Measurements from ENCODE around the gene IRS2.

IRS2 gene

DNA sequence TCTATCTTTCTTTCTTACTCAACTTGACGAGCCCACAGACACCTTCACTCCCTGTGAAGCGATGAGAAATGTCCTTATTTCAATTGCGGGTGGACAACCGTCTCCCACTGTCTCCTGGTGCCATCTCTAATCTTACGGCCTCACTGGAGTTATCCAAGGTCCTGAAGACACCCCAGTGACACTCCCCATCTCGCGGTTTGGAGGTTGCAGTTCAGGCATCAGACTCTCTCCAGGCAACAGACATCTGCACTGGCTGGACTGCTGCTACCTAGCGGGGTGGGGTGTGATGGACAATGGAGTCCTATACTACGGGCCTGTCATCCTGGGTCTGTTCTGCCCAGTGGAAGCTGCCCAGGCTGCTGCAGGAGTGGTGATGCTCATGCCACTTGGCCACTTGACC, 18.3 kb upstream of the IRS2 start:
- no peak for DNase-seq

DNA sequence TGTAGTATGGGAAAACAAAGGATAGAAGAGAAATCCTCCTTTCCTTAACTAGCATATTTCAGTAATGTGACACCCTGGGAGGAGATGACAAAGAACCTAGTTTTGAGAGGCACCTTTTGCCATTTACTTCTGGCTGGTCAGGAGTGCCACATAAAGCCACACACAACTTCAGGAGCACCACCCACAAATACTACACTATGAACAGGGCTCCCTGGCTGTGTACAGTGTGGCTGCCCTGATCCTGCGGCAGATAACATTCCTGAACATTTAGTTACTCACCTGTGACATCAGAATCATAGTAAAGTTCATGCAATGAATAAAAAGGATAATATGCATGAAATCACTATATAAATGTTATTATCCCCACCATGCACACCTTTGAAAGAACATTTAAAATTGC, 17.4 kb upstream of the IRS2 start:
- no peak for DNase-seq

DNA sequence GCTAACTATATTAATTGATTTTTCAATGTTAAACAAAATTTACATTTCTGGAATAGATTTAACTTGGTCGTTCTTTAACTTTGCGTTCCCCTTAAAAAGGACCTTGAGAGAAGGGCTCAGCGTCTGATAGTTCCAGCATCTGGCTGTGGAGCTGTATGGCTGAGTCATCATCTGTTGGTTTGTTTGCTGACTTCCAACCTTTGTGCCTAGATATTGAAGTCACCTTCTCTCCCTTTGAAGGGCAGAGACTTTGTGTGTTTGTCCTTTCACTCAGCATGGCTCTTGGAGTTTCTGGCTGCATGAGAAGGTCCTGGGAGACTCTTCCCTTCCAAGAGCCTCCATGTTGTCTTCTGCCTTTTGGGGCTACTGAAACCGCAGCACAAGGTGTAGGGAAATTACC, 16.6 kb upstream of the IRS2 start:
- DNase-seq: no peak

DNA sequence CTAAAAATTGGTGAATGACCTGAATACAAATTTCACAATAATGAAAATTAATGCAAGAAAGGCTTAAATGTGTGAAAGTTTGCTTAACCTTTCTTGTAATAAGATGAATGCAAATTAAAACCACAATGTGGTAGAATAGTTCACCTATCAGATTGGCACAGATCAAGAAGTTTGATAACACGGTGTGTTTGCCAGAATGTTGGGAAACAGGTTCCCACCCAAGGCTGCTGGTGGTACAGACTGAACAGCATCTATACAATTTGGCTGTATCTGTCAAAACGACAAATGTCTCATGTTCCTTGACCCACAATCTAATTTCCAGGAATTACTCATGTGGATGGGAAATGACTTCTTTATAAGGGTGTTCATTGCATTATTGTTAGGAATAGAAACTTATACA, 8.6 kb upstream of the IRS2 start:
- DNase-seq: no peak

DNA sequence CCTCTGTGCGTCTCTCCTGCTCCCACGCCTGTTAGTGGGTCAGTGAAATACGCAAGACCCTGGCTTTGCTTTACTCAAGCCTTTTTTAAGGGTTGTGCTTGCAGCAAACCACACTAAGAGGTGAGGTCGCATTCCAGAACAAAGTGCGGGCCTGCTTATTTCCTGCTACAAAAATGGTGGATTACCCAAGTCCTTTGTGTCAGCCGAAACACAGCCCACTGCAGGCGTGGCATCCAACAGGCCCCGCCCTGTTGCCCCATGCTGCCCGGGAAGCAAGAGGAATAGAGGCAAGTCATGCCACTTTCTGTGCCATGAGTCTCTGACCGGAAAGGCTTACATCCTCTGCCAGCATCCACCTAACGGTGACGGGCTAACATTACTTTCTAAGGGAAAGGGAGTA, 7.7 kb upstream of the IRS2 start:
- DNase-seq: no peak

DNA sequence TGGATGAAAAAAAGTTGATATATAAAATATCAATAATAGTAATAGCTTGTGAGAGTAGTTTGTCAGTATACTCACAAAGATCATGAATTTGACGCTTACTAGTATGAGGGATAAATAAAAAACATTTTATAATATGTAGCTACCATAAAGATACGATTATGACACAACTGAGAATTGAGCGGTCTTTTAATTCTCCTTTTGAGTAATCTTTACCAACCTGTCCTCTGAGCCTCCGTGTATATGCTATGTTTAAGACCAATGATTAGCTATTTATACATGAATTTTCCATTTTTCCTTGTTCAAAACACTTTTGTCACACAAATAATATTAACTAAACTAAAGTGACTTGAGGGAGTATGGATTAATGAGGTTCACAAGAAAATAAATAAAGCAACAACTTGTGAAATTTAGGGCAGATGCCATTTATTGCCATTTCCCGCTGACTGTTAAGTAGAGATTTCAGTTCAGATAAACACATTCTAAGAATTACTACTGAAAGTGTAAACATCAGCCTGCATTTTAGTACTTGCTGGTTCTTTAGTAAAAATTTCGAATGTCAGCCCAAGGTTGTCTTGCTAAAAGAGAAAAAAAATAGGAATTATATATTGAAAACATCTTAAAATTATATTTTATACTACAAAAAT, 6.2 kb upstream of the IRS2 start:
- DNase-seq: no peak

DNA sequence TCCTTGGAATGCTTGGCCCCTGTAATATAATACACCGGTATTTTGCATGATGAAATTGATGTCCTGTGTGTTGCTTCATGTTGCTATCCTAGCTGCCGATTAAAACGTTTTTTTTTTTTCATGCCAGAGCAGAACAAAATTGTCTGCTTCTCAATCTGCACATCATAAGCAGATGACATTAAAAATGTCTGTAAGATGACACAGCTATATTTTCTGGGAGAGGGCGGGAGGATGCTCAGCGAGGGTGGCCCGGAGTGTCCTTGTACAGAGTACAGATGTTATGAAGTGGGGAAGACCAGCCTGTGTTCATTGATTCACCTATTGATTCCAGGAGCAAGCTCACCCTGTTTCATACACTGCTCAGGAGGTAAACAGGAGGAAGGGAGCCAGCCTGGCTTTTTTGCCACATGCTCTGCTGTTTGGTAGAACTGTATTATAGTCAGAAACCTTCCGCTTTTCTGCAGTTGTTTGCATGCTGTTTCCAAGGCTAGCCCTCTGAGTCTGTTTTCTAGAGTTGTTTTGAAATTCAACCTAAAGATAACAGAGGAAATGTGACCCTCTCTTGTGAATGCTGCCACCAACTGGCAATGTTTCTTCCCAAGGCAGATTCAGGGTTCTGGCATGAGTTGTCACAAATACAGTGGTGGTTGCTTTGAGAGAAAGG, 4.7 kb upstream of the IRS2 start:
- peak; percentile 75 to 80 for DNase-seq

DNA sequence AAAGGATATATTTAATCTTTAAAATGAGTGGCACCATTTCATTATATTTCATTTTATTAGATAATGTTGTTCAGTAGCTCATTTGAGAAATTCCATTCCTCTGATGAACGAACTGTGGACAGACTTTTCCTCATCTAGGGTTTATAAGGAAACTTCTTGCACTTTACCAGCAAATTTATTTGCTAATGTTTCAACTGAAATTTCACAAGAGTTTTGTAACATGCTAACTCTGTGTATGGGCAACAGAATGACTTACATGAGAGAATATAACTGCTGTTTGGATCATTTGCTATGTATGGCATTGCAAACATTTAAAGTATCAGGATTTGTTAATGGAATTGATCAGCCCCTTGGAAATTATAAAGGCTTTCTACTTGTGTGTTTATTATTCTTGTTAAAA, 3.7 kb upstream of the IRS2 start:
- DNase-seq: peak; percentile 68 to 70

DNA sequence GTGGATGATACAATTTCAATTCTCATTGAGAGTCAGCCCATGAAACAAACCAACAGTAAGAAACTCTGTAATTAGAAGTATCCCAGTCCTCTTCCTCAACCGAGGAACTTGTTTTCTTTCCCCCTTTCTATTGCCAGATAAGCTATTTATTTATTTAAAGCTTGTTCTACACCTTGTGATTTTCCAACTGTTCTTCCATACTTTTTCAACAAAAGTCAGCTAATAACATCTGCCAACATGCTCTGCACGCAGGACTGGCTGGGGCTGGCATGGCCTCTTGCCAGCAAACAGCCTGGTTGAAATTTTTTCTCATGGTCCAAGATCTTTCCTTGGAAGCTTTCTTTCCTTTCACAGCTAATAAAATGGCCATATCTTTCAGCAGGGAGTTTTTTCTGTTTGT, 2.9 kb upstream of the IRS2 start:
- DNase-seq: no peak

DNA sequence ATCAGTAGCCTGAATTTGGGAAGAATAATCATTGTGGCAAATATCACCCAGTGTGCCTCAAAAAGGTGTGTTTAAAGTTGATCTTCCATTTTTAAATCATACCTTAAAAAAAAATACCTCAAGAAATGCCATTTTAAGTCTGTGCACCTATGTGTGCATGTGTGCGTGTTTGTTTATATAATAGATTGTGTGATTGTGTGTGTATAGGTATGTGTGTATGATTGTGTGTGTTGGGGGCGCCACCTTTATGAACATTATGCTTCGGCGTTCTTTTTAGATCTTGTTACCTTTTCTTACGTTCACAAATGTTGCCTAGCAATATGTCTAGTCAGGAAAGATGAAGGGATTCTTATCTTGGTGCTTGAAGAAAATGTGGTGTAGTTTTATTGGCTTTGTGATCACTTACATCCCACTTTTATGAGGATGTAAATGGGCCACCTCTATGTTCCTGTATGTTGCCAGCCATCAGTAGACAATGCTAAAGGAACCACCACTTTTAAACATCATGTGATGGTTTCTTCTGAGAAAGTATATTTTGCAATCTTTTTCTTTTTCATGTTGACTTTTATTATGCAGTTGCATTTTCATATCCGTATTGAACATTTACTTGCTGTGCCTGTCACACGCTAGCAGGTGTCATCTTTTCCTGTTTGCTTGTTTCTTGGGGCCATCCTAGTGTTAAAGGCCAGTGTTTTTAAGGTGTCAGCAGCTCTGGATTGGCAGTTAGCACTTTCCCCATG, 2.2 kb upstream of the IRS2 start:
- DNase-seq: peak in 1 of 2 donors; percentile 28

DNA sequence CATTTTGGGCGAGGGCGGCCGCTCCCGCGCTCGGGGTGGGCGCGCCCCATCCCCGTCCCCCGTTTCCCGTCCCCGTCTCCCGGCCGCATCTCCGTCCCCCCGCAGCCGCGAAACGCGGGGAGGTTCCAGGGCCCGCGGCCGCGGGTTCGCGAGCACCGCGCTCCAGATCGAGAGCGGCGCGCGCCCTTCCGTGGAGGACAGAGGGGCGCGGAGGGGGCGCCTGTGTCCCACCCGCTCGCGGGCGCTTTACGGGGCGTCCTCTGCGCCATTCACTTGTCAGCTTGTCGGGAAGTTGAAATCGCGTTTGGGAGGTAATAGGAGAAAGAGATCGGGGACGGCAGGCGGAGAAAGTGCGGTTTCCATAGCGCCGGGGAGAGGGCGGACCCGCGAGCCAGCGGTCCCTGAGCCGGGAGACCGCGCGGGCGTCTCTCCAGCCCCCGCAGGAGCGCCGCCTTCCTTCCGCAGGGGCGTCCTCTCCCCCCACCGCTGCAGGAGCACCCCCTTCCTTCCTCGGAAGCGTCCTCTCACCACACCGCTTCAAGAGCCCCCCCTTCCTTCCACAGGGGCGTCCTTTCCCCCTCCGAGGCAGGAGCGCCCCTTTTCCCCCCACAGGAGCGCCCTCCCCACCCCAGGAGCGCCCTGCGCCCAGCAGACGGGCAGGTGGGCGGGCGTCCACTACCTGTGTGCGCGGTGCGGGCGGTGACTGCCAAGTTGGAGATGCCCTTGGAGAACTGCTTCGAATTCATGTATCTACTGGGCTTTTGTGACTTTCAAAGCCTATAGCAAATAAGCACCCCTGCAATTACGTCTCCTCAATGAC, 962 bp upstream of the IRS2 start:
- peak in 1 of 2 donors; percentile 23 for DNase-seq

DNA sequence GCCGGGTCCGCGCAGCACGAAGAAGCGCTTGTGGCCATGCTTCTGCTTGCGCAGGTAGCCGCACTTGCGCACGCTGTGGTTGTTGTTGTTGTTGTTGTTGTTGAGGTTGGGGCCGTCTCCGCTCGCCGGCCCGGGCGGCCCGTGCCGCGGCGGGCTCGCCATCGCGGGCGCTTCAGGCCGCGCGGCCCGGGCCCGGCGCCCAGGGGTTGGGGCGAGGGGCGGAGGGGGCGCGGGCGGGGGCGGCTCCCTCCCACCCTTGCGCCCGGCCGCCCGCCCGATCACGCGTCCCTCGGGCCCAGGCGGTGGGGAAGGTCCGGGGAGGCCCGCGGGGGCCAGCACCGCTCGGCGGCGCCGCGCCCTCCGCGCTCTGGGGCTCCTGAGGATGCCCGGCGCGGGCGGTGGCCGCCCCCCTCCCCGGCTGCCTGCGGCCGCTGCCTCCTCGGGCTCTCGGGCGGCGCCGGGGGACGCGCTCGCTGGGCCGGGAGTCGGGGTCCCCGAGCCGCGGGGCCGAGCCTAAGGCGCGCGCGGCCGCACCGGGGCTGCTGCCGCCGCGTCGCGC, 412 bp downstream of the IRS2 start:
- DNase-seq: no peak

DNA sequence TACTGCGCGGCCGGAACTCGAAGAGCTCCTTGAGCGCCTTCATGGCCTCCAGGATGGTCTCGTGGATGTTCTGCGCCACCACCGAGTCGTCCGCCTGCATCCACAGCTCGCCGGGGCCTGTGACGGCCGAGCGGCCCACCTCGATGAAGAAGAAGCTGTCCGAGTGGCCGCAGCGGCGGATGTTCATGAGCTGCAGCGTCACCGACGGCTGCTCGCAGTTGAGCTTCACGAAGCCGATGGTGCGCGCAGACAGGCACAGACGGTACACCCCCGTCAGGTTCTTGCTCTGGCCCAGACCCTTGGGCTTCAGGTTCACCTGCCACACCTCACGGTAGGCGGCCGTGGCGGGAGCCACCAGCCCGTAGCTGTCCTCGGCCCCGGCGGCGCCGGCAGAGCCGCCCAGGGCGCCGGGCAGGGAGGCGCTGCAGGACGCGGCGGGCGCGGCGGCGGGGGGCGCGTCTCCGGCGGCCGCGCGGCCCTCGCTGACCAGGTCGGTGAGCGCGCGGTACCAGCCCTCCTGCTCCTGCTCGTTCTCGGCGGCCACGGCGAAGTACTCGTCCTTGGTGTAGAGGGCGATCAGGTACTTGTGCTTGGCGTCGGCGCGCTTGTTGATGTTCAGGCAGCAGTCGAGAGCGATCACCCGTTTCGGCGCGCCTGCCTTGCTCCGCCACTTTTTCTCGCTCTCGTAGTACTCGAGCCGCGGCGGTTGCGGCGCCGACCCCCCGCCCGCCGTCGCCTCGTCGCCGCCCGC, 1.1 kb downstream of the IRS2 start:
- peak in 1 of 2 donors; percentile 27 for DNase-seq

DNA sequence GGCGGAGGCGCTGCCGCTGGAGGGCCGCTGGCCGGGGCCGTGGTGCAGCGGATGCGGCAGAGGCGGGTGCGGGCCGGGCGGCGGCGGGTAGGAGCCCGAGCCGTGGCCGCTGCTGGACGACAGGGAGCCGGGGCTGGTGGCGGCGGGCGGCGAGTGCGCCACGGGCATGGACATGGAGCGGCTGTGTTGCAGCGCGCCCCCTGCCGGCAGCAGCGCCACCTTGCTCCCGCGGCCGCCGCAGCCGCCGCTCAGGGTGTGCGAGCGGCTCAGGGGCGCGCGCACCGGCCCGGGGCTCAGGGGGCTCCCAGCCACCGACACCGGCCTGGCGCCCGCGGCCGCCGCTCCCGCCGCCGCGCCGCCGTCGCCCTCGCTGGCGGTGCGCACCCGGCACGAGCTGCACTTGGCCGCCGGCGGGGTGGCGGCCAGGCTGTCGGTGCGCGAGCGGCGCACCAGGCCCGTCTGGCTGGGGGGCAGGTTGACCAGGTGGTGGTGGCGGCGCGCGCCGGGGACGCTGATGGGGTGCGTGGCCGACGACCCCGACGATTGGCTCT, 1.7 kb downstream of the IRS2 start:
- peak; percentile 54 to 82 for DNase-seq

DNA sequence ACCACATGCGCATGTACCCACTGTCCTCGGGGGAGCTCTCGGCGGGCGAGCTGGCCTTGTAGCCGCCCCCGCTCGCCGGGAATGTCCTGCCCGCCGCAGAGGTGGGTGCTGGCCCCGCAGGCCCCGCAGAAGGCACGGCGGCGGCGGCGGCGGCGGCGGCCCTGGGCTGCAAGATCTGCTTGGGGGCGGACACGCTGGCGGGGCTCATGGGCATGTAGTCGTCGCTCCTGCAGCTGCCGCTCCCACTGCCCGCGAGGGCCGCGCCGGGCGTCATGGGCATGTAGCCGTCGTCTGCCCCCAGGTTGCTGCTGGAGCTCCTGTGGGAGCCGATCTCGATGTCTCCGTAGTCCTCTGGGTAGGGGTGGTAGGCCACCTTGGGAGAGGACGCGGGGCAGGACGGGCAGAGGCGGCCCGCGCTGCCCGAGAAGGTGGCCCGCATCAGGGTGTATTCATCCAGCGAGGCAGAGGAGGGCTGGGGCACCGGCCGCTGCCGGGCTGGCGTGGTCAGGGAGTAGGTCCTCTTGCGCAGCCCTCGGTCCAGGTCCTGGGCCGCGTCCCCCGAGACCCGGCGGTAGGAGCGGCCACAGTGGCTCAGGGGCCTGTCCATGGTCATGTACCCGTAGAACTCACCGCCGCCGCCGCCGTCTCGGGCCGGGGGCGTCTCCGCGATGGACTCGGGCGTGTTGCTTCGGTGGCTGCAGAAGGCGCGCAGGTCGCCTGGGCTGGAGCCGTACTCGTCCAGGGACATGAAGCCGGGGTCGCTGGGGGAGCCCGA, 2.4 kb downstream of the IRS2 start:
- DNase-seq: no peak

DNA sequence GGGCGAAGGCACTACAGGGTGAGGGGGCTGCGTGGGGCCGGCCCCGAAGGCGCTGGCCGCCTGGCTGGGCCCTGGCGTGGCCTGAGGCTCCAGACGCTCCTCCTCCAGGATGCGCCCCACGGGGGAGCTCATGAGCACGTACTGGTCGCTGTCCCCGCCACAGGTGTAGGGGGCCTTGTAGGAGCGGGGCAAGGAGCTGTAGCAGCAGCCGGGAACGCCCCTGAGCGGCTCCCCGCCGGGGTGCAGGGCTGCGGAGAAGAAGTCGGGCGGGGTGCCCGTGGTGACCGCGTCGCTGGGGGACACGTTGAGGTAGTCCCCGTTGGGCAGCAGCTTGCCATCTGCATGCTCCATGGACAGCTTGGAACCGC, 3.0 kb downstream of the IRS2 start:
- DNase-seq: no peak

DNA sequence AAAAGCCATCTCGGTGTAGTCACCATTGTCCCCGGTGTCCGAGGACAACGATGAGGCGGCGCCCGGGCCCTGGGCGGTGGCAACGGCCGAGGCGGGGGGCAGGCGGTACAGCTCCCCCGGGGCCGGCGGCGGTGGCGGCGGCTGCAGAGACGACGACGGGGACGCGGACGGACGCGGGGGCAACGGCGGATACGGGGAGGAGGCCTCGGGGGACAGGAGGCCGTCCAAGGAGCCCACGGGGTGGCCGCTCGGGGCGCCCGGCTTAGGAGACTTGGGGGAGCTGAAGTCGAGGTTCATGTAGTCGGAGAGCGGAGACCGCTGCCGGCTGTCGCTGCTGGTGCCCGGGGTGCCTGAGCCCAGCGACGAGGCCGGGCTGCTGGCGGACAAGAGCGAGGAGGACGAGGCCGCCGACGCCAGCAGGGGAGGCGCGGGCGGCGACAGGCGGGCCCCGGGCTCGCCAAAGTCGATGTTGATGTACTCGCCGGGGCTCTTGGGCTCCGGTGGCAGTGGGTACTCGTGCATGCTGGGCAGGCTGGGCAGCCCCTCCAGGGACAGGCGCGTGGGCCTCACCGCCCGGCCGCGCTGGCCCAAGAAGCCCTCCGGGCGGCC, 3.5 kb downstream of the IRS2 start:
- no peak for DNase-seq

DNA sequence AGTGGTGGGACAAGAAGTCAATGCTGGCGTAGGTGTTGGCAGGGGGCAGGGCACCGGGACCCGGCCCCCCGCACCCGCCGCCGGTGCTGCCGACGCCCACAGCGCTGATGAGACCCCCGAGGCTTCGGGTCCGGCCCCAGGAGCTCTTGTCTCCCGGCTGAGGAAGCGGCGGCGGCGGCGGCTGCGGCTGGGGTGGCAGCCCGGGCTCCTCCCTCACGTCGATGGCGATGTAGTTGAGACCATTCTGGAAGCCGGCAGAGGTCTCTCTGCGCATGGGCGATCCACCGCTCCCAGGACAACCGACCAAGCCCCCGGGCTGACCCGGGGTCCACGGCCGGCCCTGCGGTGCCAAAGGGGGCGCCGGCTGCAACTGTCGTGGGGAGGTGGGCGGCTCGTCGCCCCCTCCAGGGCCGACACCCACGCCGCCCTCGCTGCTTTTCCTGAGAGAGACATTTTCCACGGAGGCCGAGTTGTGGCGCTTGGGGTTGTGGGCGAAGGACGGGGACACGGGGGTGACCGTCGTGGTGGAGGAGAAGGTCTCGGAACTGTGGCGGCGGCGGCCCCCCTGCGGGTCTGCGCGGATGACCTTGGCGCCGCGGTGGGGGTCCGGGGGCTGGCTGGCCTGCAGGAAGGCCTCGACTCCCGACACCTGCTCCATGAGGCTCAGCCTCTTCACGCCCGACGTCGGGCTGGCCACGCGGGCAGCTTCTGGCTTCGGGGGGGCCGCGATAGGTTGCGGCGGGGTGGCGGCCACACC, 4.1 kb downstream of the IRS2 start:
- no peak for DNase-seq

DNA sequence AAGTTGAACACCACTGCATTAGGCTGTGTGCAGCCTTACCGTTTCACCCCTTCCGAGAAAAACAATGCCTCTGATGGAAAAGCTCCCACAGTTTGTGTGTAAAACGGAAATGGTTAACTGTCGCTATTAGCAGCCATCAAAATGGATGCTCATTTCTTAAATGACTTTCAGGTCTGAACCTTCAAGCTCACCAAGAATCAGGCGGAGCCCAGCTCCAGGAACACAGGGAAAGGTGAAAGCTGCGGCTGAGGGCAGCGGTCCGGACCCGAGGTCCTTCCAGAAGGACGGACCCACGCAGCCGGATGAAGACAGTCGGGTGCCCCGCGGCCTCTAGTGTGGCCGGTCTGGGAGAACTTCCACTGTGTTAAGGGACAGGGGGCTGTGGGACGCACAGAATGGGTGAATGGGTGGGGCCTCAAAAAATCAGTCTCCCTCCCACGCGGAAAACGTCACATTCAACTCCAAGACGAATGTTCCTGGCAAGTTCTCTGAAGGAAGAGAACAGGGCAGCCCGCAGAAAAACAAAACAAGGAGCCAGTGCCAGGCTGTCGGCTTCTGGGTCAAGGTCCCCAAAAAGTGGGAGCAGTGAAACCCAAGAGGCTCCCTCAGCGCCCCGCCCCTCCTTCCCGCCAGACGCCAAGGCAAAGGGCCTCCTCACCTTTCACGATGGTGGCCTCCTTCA, 4.9 kb downstream of the IRS2 start:
- DNase-seq: no peak

All from inflammatory macrophage treated with lipopolysaccharide for 1 hour (primary cell).